Right lobe of liver (tissue), 4 donors: Measurements from ENCODE around the gene NAV2.

Experiments used
- CTCF ChIP-seq, 4 donors: fragments of 200-600 bp in 3 of 4; fragments of 450-650 bp in 1 of 4; IDR thresholded peaks; one replicate each; pipeline versions ENCODE4 v1.5.1 to v1.8.0; 2016 to 2022; ENCODE audit warnings: antibody characterized with exemption in 4 of 4, mild to moderate bottlenecking in 2 of 4
- POLR2A ChIP-seq: fragments of 450-650 bp; IDR thresholded peaks from one replicate; pipeline ENCODE4 v1.6.1; 2017; ENCODE audit warnings: antibody characterized with exemption, mild to moderate bottlenecking
- donor health status: DM: no; HTN: no; CAD: no.
- donor health status: DM: no; HTN: no; CAD: no.
- donor health status: DM: no; HTN: yes; CAD: no.

DNA sequence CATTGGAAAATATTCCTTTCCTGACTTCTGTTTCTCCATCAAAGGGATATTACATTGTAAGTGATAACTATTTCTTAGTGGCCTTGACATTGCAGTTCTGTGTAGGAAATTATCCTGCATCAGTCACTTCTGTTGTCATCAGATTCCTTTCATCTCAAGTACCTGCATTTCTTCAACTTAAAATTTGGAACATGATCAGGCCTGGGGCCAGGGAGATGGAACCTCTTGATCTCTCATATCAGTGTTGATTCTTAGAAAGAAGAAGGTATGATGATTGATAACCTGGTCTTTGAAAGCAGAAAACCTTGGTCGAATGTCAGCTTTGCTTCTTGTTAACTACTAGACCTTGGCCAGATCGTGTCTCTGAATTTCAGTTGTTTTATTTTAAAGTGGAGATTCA lies 93.6 kb downstream of the NAV2 start:
- no peak for TF ChIP-seq CTCF (IDR thresholded peaks at IDR 0.05)
- TF ChIP-seq POLR2A: no peak
